Naive thymus-derived CD4-positive, alpha-beta T cell (primary cell): ENCODE data around the gene NCF4. TPM values are rescaled to one million over a fixed set of nuclear protein-coding genes. Genes with fewer than 3 reads are reported as not detected.

Experiments used
- polyA plus RNA-seq, 2 donors: library from polyadenylated mRNA; unstranded; fragments of 300-500 nt; fragmentation: Illumina TruSeq; gene quantifications; one replicate each; pipeline ENCODE4 v1.2.3, GENCODE V29; 2021
- total RNA-seq, 6 experiments: library from RNA in 5 of 6; stranded (reverse) in 5 of 6; gene quantifications; 1 replicate in 5 of 6; 2 replicates in 1 of 6; pipeline ENCODE4 v1.2.3 and lab custom pipeline; 2021 to 2026

The NCF4 gene
- total and polyA plus RNA-seq, 7 experiments from 2014 or later, result 0.24 to 57.1 (median 3.8) TPM

Other genes starting within 250 kb of the NCF4 start
- gene CACNG2, start 157.3 kb upstream of the NCF4 start, total RNA-seq, result not detected
- not detected for gene CACNG2, start 157.3 kb upstream of the NCF4 start, polyA plus RNA-seq
- 10 to 100 TPM; 16.6 to 40.9 (median 32.0) TPM for gene IFT27, start 84.9 kb upstream of the NCF4 start, total RNA-seq
- gene IFT27, start 84.9 kb upstream of the NCF4 start, polyA plus RNA-seq, result 10 to 100 TPM; 10.1 to 12.0 TPM
- gene PVALB, start 44.0 kb upstream of the NCF4 start, total RNA-seq, result not detected
- not detected for gene PVALB, start 44.0 kb upstream of the NCF4 start, polyA plus RNA-seq
- 10 to 100 TPM in 3 of 5 experiments, under 1 TPM in 2; 0.57 to 95.0 (median 13.4) TPM for gene CSF2RB, start 52.6 kb downstream of the NCF4 start, total RNA-seq
- not detected for gene CSF2RB, start 52.6 kb downstream of the NCF4 start, polyA plus RNA-seq
- 1 to 10 TPM in 2 of 5 experiments, under 1 TPM in 3; 0.22 to 6.1 (median 0.48) TPM for gene TST, start 158.4 kb downstream of the NCF4 start, total RNA-seq
- gene TST, start 158.4 kb downstream of the NCF4 start, polyA plus RNA-seq, result under 1 TPM in 1 of 2 donors, not detected in 1; 0.34 TPM
- gene MPST, start 158.7 kb downstream of the NCF4 start, total RNA-seq, result 10 to 100 TPM in 2 of 5 experiments, 1 to 10 TPM in 2, under 1 TPM in 1; 0.65 to 22.3 (median 5.9) TPM
- under 1 TPM; 0.51 to 0.53 TPM for gene MPST, start 158.7 kb downstream of the NCF4 start, polyA plus RNA-seq
- gene KCTD17, start 190.7 kb downstream of the NCF4 start, total RNA-seq, result 10 to 100 TPM; 19.8 to 44.5 (median 24.9) TPM
- gene KCTD17, start 190.7 kb downstream of the NCF4 start, polyA plus RNA-seq, result 10 to 100 TPM; 10.3 to 10.8 TPM
- 1 to 10 TPM in 2 of 5 experiments, under 1 TPM in 3; 0.22 to 3.2 (median 0.32) TPM for gene TMPRSS6, start 248.7 kb downstream of the NCF4 start, total RNA-seq
- gene TMPRSS6, start 248.7 kb downstream of the NCF4 start, polyA plus RNA-seq, result not detected